Amniotic stem cell (primary cell): ENCODE results near the gene IRGQ.

Experiments used
- DNase-seq: peaks from one replicate; lab custom pipeline; 2025; lab: John Stamatoyannopoulos, UW

IRGQ gene

GRCh38 chr19:43544077-43544476, 51.9 kb downstream of the IRGQ start:
- DNase-seq = no peak

GRCh38 chr19:43541920-43542650, 53.8 kb downstream of the IRGQ start:
- no peak for DNase-seq

GRCh38 chr19:43540381-43540780, 55.6 kb downstream of the IRGQ start:
- DNase-seq = no peak

- DNase-seq = no peak
Observed at GRCh38 chr19:43538922-43539321, 57.0 kb downstream of the IRGQ start.

DNA sequence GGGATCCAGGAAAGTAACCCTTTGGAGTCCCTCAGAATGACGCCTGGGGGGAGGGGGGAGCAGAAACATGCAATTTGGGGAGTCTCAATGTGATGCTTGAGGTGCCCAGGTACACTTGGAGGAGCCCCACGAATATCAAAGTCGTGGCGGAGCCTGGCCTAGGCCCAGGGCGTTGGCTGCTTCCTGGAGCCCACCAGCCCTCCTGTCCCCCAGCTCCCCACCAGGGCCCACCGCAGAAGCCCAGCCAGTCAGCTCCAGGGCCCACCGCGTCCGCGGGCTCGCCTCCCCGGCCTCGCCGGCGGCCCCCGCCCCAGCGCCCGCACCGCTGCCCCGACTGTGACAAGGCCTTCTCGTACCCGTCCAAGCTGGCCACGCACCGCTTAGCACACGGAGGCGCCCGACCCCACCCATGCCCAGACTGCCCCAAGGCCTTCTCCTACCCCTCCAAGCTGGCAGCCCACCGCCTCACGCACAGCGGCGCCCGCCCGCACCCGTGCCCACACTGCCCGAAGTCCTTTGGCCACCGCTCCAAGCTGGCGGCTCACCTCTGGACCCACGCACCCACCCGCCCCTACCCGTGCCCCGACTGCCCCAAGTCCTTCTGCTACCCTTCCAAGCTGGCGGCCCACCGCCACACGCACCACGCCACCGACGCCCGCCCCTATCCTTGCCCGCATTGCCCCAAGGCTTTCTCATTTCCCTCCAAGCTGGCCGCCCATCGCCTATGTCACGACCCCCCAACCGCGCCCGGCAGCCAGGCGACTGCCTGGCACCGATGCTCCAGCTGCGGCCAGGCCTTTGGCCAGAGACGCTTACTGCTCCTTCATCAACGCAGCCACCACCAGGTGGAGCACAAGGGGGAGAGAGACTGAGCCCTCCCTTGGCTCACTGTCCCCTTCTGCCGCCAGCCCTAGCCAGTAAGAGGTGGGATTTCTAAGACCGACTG, 60.8 kb downstream of the IRGQ start:
- no peak for DNase-seq
